Measurements from ENCODE around the gene NTN5.

The NTN5 gene

DNA sequence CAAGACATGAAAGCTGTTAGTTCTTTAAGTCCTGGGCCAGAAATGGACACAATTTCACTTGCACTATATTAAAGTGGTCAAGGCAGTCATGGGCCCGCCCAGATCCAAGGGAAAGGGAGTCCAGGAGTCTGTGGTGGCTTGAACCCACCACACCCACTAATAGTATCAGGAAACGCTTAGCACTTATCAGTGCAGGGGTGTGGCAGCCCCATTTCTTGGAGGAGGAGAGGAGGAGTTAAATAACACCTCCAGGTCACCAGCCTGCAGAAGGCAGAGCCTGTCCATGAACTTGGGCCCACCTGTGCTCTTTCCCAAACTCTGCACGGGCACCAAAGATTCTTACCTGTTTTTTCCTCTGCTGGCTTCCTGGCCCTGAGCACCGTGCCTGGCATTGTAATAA, 5.4 kb upstream of the NTN5 start:
- TF ChIP-seq GATA2 (IDR thresholded peaks at IDR 0.05; ENCODE audit: low read depth, low read length) (no peak), GATA3 (IDR thresholded peaks at IDR 0.05; ENCODE audit: low read depth, low read length) (no peak)

DNA sequence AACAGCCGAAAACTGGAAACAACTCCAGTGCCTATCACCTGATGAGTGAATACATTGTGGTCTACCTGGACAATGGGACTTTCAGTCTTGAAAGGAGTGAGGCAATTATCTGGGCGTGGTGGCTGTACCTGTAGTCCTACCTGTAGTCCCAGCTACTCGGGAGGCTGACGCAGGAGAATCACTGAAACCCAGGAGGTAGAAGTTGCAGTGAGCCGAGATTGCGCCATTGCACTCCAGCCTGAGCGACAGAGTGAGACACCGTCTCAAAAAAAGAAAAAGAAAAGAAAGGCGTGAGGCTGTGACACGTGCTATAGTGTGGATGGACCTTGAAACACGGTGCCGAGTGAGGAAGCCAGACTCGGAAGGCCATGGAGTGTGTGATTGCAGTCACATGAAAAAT, 4.1 kb upstream of the NTN5 start:
- no peak for TF ChIP-seq GATA3 (IDR thresholded peaks at IDR 0.05; ENCODE audit: low read depth, low read length)
- TF ChIP-seq GATA2 (IDR thresholded peaks at IDR 0.05; ENCODE audit: low read depth, low read length): no peak

DNA sequence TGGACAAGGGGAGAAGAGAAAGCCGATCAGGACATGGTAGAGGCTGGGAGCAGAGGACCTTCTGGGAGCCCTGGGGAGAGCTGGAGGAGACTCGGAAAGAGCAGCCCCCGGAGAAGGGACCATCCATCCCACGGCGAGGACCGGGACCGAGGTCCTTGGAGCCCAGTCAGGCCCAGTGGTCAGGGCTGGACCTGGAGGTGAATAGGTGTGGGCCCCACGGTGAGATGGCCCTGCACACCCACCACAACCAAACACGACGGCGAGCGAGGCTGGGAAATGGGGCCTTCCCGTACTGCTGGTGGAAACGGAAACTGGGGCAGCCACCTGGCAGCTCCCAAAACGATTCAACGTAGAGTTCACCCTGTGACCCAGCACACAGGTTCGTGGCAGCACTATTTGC, 3.7 kb upstream of the NTN5 start:
- TF ChIP-seq GATA2 (IDR thresholded peaks at IDR 0.05; ENCODE audit: low read depth, low read length): no peak
- TF ChIP-seq GATA3 (IDR thresholded peaks at IDR 0.05; ENCODE audit: low read depth, low read length): no peak

DNA sequence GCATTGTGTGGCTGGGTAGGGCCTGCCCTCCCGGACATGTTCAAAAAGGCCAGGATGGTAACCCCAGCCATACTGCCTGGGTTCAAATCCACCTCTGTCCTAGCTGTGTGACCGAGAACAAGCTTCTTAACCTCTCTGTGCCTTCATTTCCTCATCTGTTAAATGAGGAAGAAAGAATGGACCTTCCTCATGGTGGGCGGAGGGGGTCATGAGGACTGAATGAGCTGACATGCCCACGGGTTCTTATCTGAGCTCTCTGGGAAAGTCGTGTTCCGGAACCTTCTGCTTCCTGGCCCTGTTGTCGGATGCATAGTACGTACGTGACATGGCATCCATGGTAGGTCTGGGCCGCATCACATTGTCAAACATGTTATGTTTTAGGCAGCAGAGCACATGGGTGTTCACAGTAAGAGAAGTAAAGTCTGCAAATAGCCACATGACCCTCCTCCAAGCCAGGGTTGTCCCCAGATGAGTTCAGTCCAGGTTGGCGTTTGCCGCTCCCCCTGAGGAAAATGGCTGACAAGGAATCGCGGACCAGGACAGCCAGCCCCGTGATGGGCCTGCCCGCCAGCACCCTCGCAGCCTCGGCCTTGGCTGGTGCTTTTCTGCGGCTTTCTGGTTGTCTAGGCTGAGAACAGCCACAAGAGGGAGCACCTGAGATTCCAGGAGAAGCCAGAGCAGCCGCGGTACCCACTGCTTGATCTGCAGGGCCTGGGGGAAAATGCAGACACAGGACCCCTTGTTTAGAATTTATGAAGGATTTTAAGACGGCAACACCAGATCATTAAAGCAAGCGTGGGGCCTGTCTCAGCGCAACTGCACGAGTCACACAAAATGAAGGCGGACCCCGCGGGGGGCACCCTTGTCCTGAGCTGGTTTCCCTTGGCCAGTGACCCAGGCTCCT, 2.4 kb upstream of the NTN5 start:
- TF ChIP-seq GATA3 (IDR thresholded peaks at IDR 0.05; ENCODE audit: low read depth, low read length) (no peak), GATA2 (IDR thresholded peaks at IDR 0.05; ENCODE audit: low read depth, low read length) (no peak)

DNA sequence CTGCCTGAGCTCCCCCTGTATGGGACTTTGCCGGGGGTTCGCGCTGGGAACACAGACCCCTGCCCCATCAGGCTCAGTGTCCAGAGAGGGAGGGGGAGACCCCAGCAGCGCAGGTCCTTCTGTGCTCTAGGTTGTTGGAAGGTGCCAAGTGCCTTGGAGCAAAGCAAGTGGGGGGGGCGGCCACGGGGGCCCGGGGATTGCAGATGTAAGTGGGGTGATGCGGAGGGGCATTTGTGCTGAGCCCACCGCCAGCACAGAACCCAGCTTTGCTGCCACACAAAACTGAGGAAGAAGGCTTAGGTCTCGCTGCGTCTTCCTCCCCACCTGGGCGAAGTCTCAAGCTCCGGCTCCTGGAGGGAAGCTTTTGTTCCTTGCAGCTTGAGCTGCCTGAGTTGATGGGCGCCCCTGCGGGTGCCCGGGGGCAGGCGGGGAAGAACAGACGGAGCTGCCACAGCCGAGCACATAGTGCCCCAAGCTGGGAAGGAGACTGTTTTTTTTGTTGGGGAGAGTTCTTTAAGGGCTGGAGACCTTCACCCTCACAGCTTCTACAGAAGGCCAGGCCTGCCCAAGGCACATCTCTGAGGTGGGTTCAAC, 1.5 kb upstream of the NTN5 start:
- TF ChIP-seq GATA3 (IDR thresholded peaks at IDR 0.05; ENCODE audit: low read depth, low read length) (no peak), GATA2 (IDR thresholded peaks at IDR 0.05; ENCODE audit: low read depth, low read length) (no peak)

DNA sequence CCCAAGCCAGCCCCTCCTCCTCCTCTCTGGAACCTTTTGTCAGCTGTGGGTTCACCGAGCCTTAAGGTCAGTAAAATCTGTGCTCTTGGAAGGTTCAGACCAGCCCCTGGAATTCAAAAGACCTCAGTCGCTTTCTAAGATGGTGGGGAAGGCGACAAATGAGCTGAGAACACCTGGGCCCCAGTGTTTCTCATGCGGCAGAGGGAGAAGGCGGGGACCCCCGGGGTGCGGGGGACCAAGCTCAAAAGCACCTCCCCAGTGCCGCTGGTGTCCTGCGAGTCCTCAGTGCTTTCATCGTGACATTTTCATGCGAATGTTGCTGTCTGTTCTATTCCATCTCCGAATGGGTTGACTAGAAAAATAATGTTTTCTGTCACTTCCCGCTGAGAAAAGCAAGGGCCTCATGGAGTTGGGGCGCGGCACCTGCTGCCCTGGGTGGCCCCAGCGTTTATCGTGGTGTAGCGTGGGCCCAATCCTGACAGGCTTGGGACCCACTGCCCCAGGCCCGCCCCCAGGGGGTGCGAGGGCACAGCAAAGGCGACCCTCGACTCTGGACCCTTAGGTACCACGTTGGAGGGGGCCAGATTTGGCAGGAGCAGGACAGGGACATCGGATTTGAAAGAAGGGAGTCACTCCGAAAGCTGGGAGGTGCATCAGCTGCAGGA, 751 bp upstream of the NTN5 start:
- TF ChIP-seq GATA2 (IDR thresholded peaks at IDR 0.05; ENCODE audit: low read depth, low read length) (no peak), GATA3 (IDR thresholded peaks at IDR 0.05; ENCODE audit: low read depth, low read length) (no peak)

DNA sequence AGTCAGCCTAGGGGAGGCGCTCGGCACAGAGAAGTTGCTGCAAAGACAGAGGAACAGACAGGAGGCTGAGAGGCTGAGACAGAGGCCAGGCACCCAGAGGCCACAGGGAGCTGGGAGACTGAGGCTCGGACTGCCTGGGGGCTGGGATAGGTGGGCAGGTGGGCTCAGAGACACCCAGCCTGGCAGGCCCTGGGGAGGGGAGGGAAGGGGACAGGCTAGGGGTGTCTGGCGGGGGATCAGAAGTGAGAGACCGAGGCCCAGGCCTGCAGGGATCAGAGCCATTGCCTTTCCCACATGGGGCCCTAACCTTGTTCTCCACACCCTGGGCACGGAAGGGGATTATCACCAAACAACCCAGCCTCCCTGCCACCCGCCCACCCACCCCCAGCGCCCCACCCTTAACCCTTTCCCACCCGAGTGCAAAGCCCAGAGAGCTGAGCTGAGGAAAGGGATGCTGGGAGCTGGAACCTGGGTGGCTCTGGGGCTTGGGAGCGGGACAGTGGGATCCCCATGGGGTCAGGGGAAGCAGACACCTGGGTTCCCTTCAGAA, 1.3 kb downstream of the NTN5 start:
- TF ChIP-seq GATA3 (IDR thresholded peaks at IDR 0.05; ENCODE audit: low read depth, low read length): no peak
- TF ChIP-seq GATA2 (IDR thresholded peaks at IDR 0.05; ENCODE audit: low read depth, low read length): no peak

DNA sequence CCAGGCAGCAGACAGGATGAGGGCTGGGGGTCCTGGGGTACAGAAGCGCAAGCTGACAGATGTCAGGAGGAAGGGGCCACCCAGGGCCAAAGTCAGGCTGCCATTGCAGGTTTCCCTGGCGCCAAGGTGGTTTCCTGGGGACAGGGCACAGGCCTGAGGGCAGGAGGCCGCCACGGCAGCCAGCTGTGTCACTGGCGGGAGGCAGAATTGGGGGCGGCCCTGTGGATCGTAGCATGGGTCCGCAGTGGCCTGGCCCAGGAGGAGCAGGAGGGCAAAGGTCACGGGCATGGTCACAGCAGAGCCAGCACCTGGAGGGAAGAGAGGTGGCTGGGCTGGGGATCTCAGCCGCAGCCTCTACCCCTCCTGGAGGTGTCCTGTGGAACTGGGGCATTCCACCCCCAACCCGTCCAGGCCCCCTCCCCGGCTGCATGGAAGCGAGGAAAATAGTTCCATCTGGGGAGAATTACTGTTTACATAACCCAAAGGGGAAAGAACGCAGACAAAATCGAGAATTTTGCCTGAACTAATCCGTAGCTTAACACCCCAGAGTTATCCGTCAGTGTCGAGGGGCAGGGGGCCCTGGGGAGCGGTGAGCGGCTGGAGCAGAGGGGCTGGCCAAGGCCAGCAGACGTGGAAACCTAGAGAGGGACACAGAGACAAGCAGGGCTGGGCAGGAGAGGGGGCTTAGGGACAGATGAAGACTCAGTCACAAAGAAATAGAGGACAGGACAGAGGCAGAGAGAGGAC, 1.9 kb downstream of the NTN5 start:
- TF ChIP-seq GATA2 (IDR thresholded peaks at IDR 0.05; ENCODE audit: low read depth, low read length) (no peak), GATA3 (IDR thresholded peaks at IDR 0.05; ENCODE audit: low read depth, low read length) (no peak)

DNA sequence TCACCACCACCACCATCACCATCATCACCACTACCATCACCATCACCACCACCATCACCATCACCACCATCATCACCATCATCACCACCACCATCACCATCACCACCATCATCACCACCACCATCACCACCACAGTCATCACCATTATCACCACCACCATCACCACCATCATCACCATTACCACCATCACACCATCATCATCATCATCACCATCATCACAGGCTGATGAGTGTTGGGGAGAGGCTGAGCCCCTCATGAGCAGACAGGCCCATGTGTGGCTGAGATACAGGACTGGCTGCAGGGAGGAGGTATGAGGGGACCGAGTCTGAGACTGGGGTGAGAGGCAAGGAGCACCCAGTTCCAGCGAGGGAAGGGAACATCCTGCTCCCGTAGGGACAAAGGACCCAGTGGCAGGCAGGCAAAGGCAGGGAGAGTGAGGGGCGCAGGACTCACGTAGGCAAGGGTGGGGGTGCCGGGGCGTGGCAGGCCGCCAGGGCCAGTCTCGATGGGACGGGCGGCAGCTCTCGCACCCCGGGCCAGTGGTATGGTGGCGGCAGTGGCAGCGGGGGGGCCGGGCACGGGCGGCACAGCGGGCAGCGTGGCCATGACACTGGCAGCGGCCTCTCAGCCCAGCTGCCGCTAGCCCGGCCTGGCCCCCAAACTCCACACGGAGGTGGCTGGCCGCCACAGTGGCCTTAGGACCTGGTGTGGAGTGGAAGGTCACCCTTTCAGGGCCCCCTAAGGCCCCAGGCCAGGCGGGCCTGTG, 2.7 kb downstream of the NTN5 start:
- no peak for TF ChIP-seq GATA2 (IDR thresholded peaks at IDR 0.05; ENCODE audit: low read depth, low read length)
- TF ChIP-seq GATA3 (IDR thresholded peaks at IDR 0.05; ENCODE audit: low read depth, low read length): no peak

DNA sequence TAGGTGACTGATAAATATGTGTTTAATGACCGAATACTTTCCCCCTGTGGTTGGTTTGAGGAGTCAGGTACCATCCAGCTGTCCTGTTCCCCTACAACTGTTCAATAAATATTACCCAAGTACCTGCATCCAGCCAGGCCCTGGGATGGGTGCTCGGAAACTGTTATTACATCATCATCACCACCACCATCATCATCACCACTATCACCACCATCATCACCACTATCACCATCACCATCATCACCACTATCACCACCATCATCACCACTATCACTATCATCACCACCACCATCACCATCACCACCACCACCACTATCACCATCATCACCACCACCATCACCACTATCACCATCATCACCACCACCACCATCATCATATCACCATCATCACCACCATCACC, 4.1 kb downstream of the NTN5 start:
- TF ChIP-seq GATA2 (IDR thresholded peaks at IDR 0.05; ENCODE audit: low read depth, low read length) (no peak), GATA3 (IDR thresholded peaks at IDR 0.05; ENCODE audit: low read depth, low read length) (no peak)

DNA sequence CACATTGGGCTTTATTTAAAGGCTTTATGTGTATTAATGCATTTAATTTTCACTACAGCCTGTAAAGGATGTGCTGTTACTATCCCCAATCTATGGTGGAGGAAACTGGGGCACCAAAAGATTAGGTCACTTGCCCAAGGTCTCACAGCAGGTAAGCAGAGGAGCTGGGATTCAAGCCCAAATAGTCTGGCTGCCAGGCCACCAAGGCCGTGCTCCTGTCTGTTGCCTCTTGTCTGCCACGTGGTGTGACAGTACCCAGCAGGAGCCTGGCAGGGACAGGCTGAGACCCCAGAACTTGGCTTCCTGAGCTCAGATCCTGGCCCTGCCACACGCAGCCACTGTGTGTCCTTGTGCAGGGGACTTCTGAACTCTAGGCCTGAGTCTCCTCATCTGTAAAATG, 4.5 kb downstream of the NTN5 start:
- TF ChIP-seq GATA3 (IDR thresholded peaks at IDR 0.05; ENCODE audit: low read depth, low read length) (no peak), GATA2 (IDR thresholded peaks at IDR 0.05; ENCODE audit: low read depth, low read length) (no peak)

DNA sequence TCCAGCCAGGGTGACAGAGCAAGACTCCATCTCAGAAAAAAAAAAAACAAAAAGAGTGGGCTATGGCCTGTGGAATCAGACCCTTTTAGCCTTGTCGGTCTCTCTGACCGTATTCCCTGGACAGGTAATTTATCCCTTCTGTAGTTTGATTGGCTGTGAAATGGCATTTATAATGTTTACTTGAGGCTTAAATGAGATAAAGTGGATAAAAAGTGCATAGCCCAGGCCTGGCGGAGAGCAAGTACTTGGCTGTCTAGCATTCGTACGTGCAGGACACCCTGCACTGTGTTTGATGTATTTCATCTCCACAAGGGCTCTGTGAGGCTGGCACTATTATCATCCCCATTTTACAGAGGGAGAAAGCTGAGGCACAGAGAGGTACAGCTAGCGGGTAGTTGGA, 7.0 kb downstream of the NTN5 start:
- TF ChIP-seq GATA3 (IDR thresholded peaks at IDR 0.05; ENCODE audit: low read depth, low read length) (no peak), GATA2 (IDR thresholded peaks at IDR 0.05; ENCODE audit: low read depth, low read length) (no peak)

DNA sequence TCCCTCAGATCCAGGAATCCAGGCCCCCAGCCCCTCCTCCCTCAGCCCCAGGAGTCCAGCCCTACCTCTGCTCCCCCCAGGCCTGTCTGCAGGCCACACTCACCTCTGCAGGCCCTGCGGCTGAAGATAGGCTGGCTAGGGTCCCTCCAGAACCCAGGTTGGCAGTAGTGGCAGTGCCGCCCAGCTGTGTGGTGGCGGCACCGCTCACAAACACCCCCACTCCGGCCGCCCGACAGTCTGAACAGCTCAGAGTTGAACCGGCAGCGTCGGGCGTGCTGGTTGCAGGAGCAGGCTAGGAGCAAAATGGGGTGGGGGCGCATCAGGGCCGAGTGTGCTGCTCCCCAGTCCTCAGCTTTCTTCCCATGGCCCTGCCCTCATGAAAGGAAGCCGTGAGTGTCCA, 8.3 kb downstream of the NTN5 start:
- no peak for TF ChIP-seq GATA3 (IDR thresholded peaks at IDR 0.05; ENCODE audit: low read depth, low read length)
